GM19467 (cell line): Measurements from ENCODE around the gene MTMR1.

Experiments
- ATAC-seq: cut with Tn5 transposase; IDR thresholded peaks from one replicate; pipeline ENCODE4 v1.9.1; 2021; ENCODE audit warnings: mild to moderate bottlenecking, moderate library complexity; ENCODE audit not compliant: unreplicated experiment

MTMR1 gene

GRCh38 chrX:150775569-150776350, 82.6 kb downstream of the MTMR1 start:
- ATAC-seq: no peak

- ATAC-seq: no peak
Observed at GRCh38 chrX:150777328-150777992, 84.3 kb downstream of the MTMR1 start.

GRCh38 chrX:150779385-150779784, 86.2 kb downstream of the MTMR1 start:
- no peak for ATAC-seq

GRCh38 chrX:150781677-150782076, 88.5 kb downstream of the MTMR1 start:
- ATAC-seq: no peak

- ATAC-seq: no peak
Observed at GRCh38 chrX:150790021-150790420, 96.8 kb downstream of the MTMR1 start.

GRCh38 chrX:150792949-150793527, 99.8 kb downstream of the MTMR1 start:
- no peak for ATAC-seq

GRCh38 chrX:150805736-150806135, 112.5 kb downstream of the MTMR1 start:
- ATAC-seq: no peak

GRCh38 chrX:150806827-150807226, 113.6 kb downstream of the MTMR1 start:
- ATAC-seq: no peak

GRCh38 chrX:150813922-150814321, 120.7 kb downstream of the MTMR1 start:
- ATAC-seq: no peak
